HL-60 (cell line): Measurements from ENCODE around the gene TMEM215.

Experiments
- DNase-seq, 2 experiments: peaks; one replicate each; pipeline ENCODE4 v3.0.0-alpha.2; 2010 to 2020; ENCODE audit warnings: low read depth in 1 of 2, low spot score in 1 of 2
- H3K27ac ChIP-seq: fragments of 250-450 bp; sonication (Bioruptor Pico); replicated peaks from 2 replicates; pipeline ENCODE4 v1.5.1; 2020; ENCODE audit warnings: mild to moderate bottlenecking, moderate library complexity
- H3K27me3 ChIP-seq: fragments of 250-450 bp; sonication (Bioruptor Pico); 2 replicates; pipeline ENCODE4 v1.5.1; 2021; ENCODE audit warnings: mild to moderate bottlenecking, moderate library complexity; ENCODE audit not compliant: insufficient read depth, poor library complexity, severe bottlenecking
- H3K4me3 ChIP-seq: replicated peaks from 2 replicates; pipeline ENCODE4 v1.5.1; 2011; ENCODE audit warnings: mild to moderate bottlenecking, control low read depth, low read length; ENCODE audit not compliant: insufficient read depth
- GABPA ChIP-seq: IDR thresholded peaks from 2 replicates; pipeline ENCODE4 v1.6.1; 2012; ENCODE audit warnings: low read depth
- POLR2AphosphoS5 ChIP-seq: IDR thresholded peaks from 2 replicates; pipeline ENCODE4 v1.6.1; 2012; ENCODE audit warnings: low read depth
- SPI1 ChIP-seq: IDR thresholded peaks from 2 replicates; pipeline ENCODE4 v1.6.1; 2012; ENCODE audit warnings: low read depth, mild to moderate bottlenecking, borderline replicate concordance
- TF ChIP-seq, protein P1 (sequence below): IDR thresholded peaks from 2 replicates; pipeline ENCODE4 v1.6.1; 2012; ENCODE audit warnings: low read depth; ENCODE audit not compliant: insufficient replicate concordance
- TF ChIP-seq, protein P2 (sequence below): IDR thresholded peaks from one replicate; pipeline ENCODE4 v1.5.1; 2011; ENCODE audit warnings: low read length, control low read depth, inconsistent platforms; ENCODE audit not compliant: insufficient read depth

The TMEM215 gene

DNA sequence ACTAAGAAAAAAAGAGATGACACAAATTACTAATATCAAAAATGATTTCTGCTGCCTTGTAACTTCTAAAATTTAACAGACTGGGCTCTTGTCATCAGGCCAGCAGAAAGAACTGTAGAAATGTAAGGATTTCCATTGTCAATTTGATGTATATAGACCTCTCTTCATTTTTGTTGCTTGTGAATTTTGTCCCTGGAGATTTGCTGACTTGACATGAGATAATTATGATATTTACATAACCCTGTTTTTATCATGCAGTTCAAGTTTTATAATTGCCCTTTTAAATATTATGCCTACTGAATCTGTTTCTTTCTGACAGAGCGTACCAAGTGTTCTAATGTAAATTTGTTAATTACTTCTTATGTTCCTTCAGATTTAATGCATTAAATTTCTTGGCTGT is 23.9 kb downstream of the TMEM215 start:
- peaks cover 3% of the 10 kb centered on the region for H3K27me3 ChIP-seq
- no peak overlapping the region for H3K4me3 ChIP-seq
- TF ChIP-seq, protein P1, sequence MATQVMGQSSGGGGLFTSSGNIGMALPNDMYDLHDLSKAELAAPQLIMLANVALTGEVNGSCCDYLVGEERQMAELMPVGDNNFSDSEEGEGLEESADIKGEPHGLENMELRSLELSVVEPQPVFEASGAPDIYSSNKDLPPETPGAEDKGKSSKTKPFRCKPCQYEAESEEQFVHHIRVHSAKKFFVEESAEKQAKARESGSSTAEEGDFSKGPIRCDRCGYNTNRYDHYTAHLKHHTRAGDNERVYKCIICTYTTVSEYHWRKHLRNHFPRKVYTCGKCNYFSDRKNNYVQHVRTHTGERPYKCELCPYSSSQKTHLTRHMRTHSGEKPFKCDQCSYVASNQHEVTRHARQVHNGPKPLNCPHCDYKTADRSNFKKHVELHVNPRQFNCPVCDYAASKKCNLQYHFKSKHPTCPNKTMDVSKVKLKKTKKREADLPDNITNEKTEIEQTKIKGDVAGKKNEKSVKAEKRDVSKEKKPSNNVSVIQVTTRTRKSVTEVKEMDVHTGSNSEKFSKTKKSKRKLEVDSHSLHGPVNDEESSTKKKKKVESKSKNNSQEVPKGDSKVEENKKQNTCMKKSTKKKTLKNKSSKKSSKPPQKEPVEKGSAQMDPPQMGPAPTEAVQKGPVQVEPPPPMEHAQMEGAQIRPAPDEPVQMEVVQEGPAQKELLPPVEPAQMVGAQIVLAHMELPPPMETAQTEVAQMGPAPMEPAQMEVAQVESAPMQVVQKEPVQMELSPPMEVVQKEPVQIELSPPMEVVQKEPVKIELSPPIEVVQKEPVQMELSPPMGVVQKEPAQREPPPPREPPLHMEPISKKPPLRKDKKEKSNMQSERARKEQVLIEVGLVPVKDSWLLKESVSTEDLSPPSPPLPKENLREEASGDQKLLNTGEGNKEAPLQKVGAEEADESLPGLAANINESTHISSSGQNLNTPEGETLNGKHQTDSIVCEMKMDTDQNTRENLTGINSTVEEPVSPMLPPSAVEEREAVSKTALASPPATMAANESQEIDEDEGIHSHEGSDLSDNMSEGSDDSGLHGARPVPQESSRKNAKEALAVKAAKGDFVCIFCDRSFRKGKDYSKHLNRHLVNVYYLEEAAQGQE: no peak
- no peak for TF ChIP-seq GABPA
- TF ChIP-seq POLR2AphosphoS5: no peak
- TF ChIP-seq, protein P2, sequence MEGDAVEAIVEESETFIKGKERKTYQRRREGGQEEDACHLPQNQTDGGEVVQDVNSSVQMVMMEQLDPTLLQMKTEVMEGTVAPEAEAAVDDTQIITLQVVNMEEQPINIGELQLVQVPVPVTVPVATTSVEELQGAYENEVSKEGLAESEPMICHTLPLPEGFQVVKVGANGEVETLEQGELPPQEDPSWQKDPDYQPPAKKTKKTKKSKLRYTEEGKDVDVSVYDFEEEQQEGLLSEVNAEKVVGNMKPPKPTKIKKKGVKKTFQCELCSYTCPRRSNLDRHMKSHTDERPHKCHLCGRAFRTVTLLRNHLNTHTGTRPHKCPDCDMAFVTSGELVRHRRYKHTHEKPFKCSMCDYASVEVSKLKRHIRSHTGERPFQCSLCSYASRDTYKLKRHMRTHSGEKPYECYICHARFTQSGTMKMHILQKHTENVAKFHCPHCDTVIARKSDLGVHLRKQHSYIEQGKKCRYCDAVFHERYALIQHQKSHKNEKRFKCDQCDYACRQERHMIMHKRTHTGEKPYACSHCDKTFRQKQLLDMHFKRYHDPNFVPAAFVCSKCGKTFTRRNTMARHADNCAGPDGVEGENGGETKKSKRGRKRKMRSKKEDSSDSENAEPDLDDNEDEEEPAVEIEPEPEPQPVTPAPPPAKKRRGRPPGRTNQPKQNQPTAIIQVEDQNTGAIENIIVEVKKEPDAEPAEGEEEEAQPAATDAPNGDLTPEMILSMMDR: no peak
- TF ChIP-seq SPI1: no peak
- DNase-seq: no peak
- no peak overlapping the region for H3K27ac ChIP-seq

DNA sequence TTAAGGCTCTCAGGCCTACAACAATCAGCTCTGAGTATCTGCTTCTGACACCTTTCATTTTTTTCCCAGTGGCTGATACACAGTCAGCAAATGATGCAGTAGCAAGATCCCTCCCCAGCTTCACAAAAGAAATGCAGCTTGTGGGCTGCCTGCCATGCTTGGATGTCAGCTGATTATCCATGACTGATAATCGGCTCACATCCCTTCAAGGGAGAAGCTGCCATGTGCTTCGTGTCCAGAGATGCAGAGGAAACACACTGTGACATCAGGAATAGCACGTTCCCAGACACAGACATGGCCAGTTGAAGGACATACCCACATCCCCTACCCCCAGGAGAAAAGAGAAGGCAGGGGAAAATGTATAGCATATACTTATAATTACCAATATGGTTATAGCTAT is 27.9 kb downstream of the TMEM215 start:
- DNase-seq: no peak
- Histone ChIP-seq H3K27me3 (peaks cover 3% of the 10 kb centered on the region), H3K4me3 (no peak overlapping the region), H3K27ac (no peak overlapping the region)
- TF ChIP-seq, protein P1: no peak

DNA sequence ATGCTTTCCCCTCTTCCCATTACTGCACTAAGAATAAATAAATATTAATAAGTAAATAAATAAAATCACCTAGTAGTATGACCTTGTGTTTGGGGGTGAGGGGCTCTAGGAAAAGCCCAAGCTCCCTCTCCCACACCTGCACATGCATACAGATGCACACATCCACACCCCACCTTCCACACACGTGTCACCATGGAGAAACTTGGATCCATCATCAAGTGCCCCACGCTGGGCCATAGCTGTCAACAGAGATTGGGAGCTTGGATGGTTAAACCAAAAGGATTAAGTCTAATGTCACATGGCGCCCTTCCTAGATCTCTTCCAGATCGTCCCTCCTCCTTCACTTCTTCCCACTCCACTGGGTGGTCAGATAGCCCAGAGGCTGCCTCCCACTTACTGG is 37.0 kb downstream of the TMEM215 start:
- no peaks in the 10 kb centered on the region for H3K27me3 ChIP-seq
- no peak for DNase-seq
- no peak for TF ChIP-seq POLR2AphosphoS5
- TF ChIP-seq, protein P1: no peak
- TF ChIP-seq, protein P2: no peak
- no peak for TF ChIP-seq GABPA
- TF ChIP-seq SPI1: no peak
- no peak overlapping the region for H3K4me3 ChIP-seq
- H3K27ac ChIP-seq: no peak overlapping the region

DNA sequence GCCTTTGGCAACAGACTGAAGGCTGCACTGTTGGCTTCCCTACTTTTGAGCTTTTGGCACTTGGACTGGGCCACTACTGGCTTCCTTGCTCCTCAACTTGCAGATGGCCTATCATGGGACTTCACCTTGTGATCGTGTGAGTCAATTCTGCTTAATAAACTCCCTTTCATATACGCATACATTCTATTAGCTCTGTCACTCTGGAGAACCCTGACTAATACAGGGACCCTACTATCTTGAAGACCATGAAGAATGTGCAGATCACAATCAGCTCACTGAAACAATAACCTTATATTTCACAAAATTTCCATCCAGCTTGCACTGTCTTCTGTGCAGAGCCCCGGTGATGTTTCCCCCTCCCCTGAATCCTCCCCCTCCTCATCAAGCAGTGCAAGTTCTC is 39.8 kb downstream of the TMEM215 start:
- Histone ChIP-seq H3K4me3 (no peak overlapping the region), H3K27me3 (peaks cover 4% of the 10 kb centered on the region), H3K27ac (no peak overlapping the region)
- TF ChIP-seq SPI1 (no peak), GABPA (no peak), POLR2AphosphoS5 (no peak)
- TF ChIP-seq, protein P1: no peak
- TF ChIP-seq, protein P2: no peak
- DNase-seq: no peak
